C4-2B (cell line): ENCODE measurements around the gene OR5K2.

ENCODE experiments used
- H3K27ac ChIP-seq: fragments of 450-650 bp; 2 replicates; pipeline ENCODE4 v1.5.1; 2017
- ZFX ChIP-seq: fragments of 450-650 bp; IDR thresholded peaks from 2 replicates; pipeline ENCODE4 v1.6.1; 2017
- TF ChIP-seq, protein P1 (sequence below): fragments of 450-650 bp; conservative IDR thresholded peaks from 2 replicates; pipeline ENCODE4 v1.5.1; 2017; ENCODE audit warnings: mild to moderate bottlenecking

The OR5K2 gene

DNA sequence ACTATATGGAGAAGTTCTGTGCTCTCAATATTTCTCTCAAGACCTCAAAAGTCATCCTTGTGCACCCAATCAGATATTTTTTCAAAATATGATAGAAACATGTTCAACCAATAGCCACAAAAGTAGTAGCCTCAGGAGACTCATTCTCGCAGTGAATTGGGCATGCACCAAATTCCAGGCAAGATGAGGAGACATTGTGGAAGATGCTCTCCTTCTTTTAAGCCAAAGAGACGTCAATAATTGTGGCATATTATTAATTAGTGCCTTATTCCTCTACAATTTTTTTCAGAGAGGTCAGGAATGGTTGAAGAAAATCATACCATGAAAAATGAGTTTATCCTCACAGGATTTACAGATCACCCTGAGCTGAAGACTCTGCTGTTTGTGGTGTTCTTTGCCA is at the start of gene OR5K2:
Gene OR5K2 (plus strand): TSS at position 301 of the 400 bp plus-strand sequence. CDS start 0 bp downstream, at position 301.
- no peak for TF ChIP-seq ZFX
- TF ChIP-seq, protein P1, sequence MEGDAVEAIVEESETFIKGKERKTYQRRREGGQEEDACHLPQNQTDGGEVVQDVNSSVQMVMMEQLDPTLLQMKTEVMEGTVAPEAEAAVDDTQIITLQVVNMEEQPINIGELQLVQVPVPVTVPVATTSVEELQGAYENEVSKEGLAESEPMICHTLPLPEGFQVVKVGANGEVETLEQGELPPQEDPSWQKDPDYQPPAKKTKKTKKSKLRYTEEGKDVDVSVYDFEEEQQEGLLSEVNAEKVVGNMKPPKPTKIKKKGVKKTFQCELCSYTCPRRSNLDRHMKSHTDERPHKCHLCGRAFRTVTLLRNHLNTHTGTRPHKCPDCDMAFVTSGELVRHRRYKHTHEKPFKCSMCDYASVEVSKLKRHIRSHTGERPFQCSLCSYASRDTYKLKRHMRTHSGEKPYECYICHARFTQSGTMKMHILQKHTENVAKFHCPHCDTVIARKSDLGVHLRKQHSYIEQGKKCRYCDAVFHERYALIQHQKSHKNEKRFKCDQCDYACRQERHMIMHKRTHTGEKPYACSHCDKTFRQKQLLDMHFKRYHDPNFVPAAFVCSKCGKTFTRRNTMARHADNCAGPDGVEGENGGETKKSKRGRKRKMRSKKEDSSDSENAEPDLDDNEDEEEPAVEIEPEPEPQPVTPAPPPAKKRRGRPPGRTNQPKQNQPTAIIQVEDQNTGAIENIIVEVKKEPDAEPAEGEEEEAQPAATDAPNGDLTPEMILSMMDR: no peak
- no peak within 1 kb of the TSS for H3K27ac ChIP-seq

DNA sequence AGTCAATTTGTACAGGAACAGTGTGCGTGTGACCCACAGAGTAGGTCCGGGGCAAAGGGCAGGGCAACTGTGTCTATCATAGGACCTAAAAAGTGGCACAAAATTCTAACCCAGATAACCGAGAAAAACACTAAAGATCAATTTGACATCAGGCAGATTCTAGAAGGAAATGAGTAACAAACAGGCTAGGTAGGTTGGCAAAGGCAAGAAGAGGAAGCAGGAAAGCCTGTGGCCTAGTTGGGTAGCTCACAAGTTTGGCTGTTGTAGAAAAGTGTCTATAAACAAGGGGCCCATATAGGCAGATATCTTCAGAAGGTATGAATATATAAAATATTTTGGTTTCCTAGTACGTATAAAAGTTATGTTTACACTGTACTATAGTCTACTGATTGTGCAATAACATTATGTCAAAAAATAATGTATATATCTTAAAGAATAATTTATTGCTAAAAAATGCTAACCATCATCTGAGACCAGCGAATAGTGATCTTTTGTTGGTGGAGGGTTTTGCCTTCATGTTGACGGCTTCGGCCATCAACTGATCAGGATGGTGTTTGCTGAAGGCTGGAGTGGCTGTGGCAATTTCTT is 47.8 kb upstream of the OR5K2 start:
- no peak overlapping the region for H3K27ac ChIP-seq
- TF ChIP-seq, protein P1: no peak
- TF ChIP-seq ZFX: no peak

DNA sequence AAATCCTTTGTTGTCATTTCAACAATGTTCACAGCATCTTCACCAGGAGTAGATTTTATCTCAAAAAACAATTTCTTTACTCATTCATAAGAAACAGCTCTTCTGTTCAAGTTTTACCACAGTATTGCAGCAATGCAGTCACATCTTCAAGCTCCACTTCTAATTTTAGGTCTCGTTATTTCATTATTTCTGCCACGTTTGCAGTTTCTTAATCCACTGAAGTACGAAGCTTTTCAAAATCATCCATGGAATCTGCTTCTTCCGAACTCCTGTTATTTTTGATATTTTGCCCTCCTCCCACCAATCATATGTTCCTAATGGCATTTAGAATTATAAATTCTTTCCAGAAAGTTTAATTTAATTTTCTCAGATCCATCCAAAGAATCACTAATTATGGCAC is 47.1 kb upstream of the OR5K2 start:
- no peak overlapping the region for H3K27ac ChIP-seq
- TF ChIP-seq, protein P1: no peak
- TF ChIP-seq ZFX: no peak

DNA sequence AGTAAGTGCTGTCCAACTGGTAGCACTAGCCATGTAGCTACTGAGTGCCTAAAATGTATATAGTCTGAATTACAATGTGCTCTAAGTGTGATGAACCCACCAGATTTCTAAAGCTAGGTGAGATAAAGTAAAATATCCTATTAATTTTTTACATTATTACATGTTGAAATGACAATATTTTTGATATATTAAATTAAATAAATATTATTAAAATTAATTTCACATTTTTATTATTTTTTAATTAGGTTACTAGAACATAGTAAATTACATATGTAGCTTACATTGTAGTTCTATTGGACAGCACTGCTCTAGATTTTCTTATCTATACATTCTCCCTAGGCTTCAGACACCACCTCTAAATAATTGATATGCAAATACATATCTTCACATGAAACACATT is 43.7 kb upstream of the OR5K2 start:
- no peak for TF ChIP-seq ZFX
- TF ChIP-seq, protein P1: no peak

DNA sequence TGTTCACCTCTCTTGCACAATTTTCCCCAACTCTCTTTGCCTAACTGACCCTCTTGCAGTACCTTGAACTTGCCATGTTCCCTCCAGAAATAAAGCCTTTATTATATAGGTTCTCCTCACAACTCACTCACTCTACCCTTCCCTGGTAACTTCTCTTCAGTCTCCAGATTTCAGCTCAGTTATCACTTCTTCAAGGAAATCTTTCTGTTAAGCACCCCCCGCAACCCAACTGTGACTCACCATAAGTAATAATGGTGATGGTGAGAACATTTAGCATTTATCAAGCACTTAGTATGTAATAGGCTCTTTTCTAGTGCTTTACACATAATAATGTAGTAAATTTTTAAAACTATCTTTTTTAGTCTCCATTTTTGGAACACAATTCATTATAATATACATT is 42.6 kb upstream of the OR5K2 start:
- TF ChIP-seq ZFX: no peak
- TF ChIP-seq, protein P1: no peak
- H3K27ac ChIP-seq: no peak overlapping the region

More for the DNA sequence above, 43.7 kb upstream of the OR5K2 start:
- no peak overlapping the region for H3K27ac ChIP-seq

DNA sequence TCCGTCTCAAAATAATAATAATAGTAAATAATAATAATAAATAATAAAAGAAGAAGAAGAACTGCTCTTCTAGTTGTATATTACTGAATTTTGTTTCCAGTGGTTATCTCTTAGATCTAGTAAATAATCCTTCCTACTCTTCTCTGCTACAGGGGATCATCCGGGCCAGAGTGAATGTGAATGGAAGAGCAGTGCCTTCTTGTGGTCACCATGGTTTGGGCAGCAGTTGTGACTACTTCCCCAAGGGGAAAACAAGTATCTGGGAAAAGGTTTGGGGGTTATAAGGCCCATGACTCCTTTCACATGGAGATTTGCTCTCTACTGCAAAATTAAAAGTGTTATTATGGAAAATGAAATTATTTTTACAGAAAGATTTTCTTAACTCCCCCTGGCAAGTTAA is 39.9 kb upstream of the OR5K2 start:
- no peak overlapping the region for H3K27ac ChIP-seq
- TF ChIP-seq, protein P1: no peak
- no peak for TF ChIP-seq ZFX

DNA sequence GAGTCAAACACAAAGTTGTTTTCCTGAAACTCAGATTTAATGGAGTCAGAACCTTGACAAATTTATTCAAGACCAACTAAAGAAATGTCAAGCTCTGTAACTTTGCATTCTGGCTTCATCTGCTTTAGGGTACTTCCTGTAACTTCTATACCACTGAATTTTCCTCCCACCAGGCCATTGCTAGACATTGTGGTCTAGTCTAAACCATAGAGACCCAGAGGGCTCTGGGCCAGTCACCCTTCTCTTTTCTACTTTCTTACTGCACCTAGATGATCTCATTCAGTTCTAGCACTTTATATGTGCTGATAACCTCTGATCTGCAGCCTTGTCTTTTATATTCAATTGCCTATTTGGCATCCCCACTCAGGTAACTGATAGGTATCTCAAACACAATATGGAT is 37.3 kb upstream of the OR5K2 start:
- no peak overlapping the region for H3K27ac ChIP-seq
- TF ChIP-seq, protein P1: no peak
- no peak for TF ChIP-seq ZFX
